ENCODE measurements around the gene AMH. TPM values are rescaled to one million over a fixed set of nuclear protein-coding genes. Genes with fewer than 3 reads are reported as not detected.
A peak's percentile ranks its signal among the peaks of the same experiment; 100 is the strongest.
"Not testable (repeated sequence)": the region's sequence is repeated elsewhere in the genome, so short reads cannot be mapped to it uniquely, and the experiment has no call there.

The AMH gene
- total RNA-seq, 2 experiments from 2014 or later, result 3.3 to 3.5 TPM

DNA sequence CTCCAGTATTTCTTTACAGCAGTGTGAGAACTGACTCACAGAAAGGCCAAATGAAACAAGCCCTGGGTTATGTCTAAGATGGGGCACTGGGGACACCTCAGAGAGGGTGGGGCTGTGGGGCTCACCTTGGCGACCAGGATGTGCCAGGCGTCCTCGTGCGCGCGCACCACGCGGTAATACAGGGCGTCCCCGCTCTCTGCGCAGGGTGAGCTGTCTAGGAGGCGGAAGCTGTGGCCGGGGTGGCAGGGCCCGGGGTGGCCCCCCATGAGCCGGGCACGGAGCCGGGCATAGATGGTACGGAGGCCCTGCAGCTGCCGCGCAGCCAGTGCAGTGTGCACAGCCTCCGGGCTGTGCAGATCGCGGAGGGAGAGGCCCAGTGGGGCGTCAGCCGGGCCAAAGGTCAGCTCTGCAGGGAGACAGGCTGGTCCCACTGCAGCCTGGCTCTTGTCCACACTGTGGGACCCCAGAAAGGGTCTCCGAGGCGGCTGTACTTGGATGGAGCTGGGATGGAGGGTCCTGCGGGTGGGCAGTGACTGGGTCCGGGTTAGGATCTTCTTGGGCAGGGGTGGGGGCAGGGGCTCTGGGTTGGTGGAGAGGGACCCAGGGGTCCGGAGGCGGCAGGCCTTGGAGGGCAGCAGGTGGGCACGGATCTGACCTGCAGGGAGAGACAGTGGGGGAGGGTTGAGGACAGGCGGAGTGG lies 29.5 kb downstream of the AMH start:
- Mint-ChIP-seq H3K4me1 (ENCODE audit: low read depth) (peaks cover 30% of the 10 kb centered on the region), H3K27ac (peak overlapping the region; percentile 47), H3K27me3 (no peaks in the 10 kb centered on the region), H3K4me3 (no peak overlapping the region), H3K36me3 (ENCODE audit: low read depth) (peaks cover 18% of the 10 kb centered on the region), H3K9me3 (no peaks in the 10 kb centered on the region)
- ATAC-seq (ENCODE audit: poor library complexity) (no peak), DNase-seq (peak in 1 of 14 experiments; percentile 39)
- ChIA-PET CTCF (no interaction called here), POLR2A (interaction anchor here (0.7 to 1.9 kb wide), 4 partner anchors 11 to 39 kb away, joined by 3 to 10 read pairs (median 4); no protein-coding TSS in a partner anchor)
- intact Hi-C loops (cut with DNase I, micrococcal nuclease), result loop anchor here in 1 of 2 experiments (5.0 to 10.0 kb wide), 2 partner anchors 39 to 336 kb away; no protein-coding TSS in a partner anchor
- peaks cover 8% of the 10 kb centered on the region for H3K36me3 ChIP-seq (ENCODE audit: insufficient read depth, low read length)
- H3K9me3 ChIP-seq (ENCODE audit: control insufficient read depth in 1 of 2, insufficient read depth in 1 of 2, low read length in 2 of 2), result no peaks in the 10 kb centered on the region
- H3K4me3 ChIP-seq (ENCODE audit: low read length), result no peak overlapping the region
- H3K27ac ChIP-seq (ENCODE audit: low read depth in 1 of 2, low read length in 2 of 2), result no peak overlapping the region
- TF ChIP-seq CTCF (IDR thresholded peaks at IDR 0.05), result no peak
- H3K4me1 ChIP-seq (ENCODE audit: insufficient read depth, low read length), result peaks cover 45% of the 10 kb centered on the region
- no peaks in the 10 kb centered on the region for H3K27me3 ChIP-seq (ENCODE audit: control insufficient read depth in 1 of 2, insufficient read depth in 2 of 2, low read length in 2 of 2)

GRCh38 chr19:2280633-2281264 lies 31.6 kb downstream of the AMH start:
- Histone ChIP-seq H3K9me3 (ENCODE audit: control insufficient read depth in 1 of 2, insufficient read depth in 1 of 2, low read length in 2 of 2) (no peaks in the 10 kb centered on the region), H3K27me3 (ENCODE audit: control insufficient read depth in 1 of 2, insufficient read depth in 2 of 2, low read length in 2 of 2) (no peaks in the 10 kb centered on the region), H3K27ac (ENCODE audit: low read depth in 1 of 2, low read length in 2 of 2) (no peak overlapping the region), H3K36me3 (ENCODE audit: insufficient read depth, low read length) (peaks cover 6% of the 10 kb centered on the region), H3K4me1 (ENCODE audit: insufficient read depth, low read length) (peaks cover 25% of the 10 kb centered on the region), H3K4me3 (ENCODE audit: low read length) (no peak overlapping the region)
- ATAC-seq (ENCODE audit: poor library complexity), result no peak
- Mint-ChIP-seq H3K27me3 (no peaks in the 10 kb centered on the region), H3K36me3 (ENCODE audit: low read depth) (peaks cover 4% of the 10 kb centered on the region), H3K4me3 (no peak overlapping the region), H3K27ac (no peak overlapping the region), H3K9me3 (no peaks in the 10 kb centered on the region), H3K4me1 (ENCODE audit: low read depth) (peaks cover 15% of the 10 kb centered on the region)
- no peak for TF ChIP-seq CTCF (IDR thresholded peaks at IDR 0.05)
- intact Hi-C loops (cut with DNase I, micrococcal nuclease), result no loop called here
- DNase-seq, result peak in 1 of 14 experiments; percentile 31
- CTCF ChIA-PET, result no interaction called here
- POLR2A ChIA-PET, result interaction anchor here (1.2 to 1.4 kb wide), 2 partner anchors 8 to 23 kb away, joined by 3 to 4 read pairs; no protein-coding TSS in a partner anchor

DNA sequence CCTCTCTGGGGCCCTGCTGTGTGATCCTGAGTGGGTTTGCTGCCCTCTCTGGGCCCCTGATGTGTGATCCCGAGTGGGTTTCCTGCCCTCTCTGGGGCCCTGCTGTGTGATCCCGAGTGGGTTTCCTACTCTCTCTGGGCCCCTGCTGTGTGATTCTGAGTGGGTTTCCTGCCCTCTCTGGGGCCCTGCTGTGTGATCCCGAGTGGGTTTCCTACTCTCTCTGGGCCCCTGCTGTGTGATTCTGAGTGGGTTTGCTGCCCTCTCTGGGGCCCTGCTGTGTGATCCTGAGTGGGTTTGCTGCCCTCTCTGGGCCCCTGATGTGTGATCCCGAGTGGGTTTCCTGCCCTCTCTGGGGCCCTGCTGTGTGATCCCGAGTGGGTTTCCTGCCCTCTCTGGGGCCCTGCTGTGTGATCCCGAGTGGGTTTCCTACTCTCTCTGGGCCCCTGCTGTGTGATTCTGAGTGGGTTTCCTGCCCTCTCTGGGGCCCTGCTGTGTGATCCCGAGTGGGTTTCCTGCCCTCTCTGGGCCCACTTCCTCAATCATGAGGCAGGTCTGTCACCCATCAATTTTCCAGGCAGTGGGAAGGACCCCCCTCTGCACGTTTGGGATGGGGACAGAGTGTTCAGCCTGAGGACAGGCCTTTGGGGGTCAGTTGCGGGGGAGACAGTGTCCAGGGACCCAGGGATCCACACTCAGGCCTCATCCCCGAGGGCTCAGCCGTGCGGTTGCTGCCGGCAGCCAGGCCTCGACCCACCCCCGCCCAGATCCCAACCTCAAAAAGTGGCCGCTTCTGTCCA lies 32.3 kb downstream of the AMH start:
- Mint-ChIP-seq H3K4me3 (peak overlapping the region; percentile 11), H3K4me1 (ENCODE audit: low read depth) (peaks cover 15% of the 10 kb centered on the region)
- H3K27ac Mint-ChIP-seq; H3K9me3 Mint-ChIP-seq; intact Hi-C loops (cut with DNase I, micrococcal nuclease); H3K27ac ChIP-seq (ENCODE audit: low read depth in 1 of 2, low read length in 2 of 2); H3K27me3 Mint-ChIP-seq; ATAC-seq (ENCODE audit: poor library complexity); H3K9me3 ChIP-seq (ENCODE audit: control insufficient read depth in 1 of 2, insufficient read depth in 1 of 2, low read length in 2 of 2); CTCF ChIA-PET; H3K36me3 Mint-ChIP-seq (ENCODE audit: low read depth); H3K27me3 ChIP-seq (ENCODE audit: control insufficient read depth in 1 of 2, insufficient read depth in 2 of 2, low read length in 2 of 2); H3K36me3 ChIP-seq (ENCODE audit: insufficient read depth, low read length): not testable (repeated sequence)
- H3K4me1 ChIP-seq (ENCODE audit: insufficient read depth, low read length), result peaks cover 25% of the 10 kb centered on the region
- peak overlapping the region; percentile 37 for H3K4me3 ChIP-seq (ENCODE audit: low read length)
- POLR2A ChIA-PET, result interaction anchor here (1.9 kb wide), 1 partner anchor 10 kb away, joined by 7 read pairs; no protein-coding TSS in a partner anchor
- peak in 1 of 14 experiments; percentile 26 for DNase-seq

Data from CD4-positive, alpha-beta T cell (primary cell).